Neural crest cell (in vitro differentiated cells): ENCODE measurements around the gene KDM4C. TPM values are rescaled to one million over a fixed set of nuclear protein-coding genes. Genes with fewer than 3 reads are reported as not detected.
A peak's percentile ranks its signal among the peaks of the same experiment; 100 is the strongest.

Experiments
- DNase-seq: peaks from one replicate; pipeline ENCODE4 v3.0.0; 2021; ENCODE audit warnings: low read depth, mixed read lengths, low spot score
- H3K27ac Mint-ChIP-seq: one replicate; pipeline ENCODE4 v1.8.0; 2021; ENCODE audit warnings: mild to moderate bottlenecking, mixed read lengths; ENCODE audit not compliant: unreplicated experiment
- H3K27me3 Mint-ChIP-seq: 2 replicates; pipeline ENCODE4 v1.8.0; 2021; ENCODE audit warnings: low read depth, mild to moderate bottlenecking, mixed read lengths
- H3K36me3 Mint-ChIP-seq: 2 replicates; pipeline ENCODE4 v1.8.0; 2021; ENCODE audit warnings: low read depth, mild to moderate bottlenecking, mixed read lengths
- H3K4me1 Mint-ChIP-seq: 2 replicates; pipeline ENCODE4 v1.8.0; 2021; ENCODE audit warnings: mixed read lengths
- H3K4me3 Mint-ChIP-seq: one replicate; pipeline ENCODE4 v1.8.0; 2021; ENCODE audit warnings: mild to moderate bottlenecking, mixed read lengths
- H3K9me3 Mint-ChIP-seq: 2 replicates; pipeline ENCODE4 v1.8.0; 2021; ENCODE audit warnings: mixed read lengths
- CTCF ChIP-seq: fragments of 200-600 bp; sonication (generic); conservative IDR thresholded peaks from 2 replicates; pipeline ENCODE4 v1.5.0; 2021; ENCODE audit warnings: antibody characterized with exemption, mild to moderate bottlenecking
- total RNA-seq: library from RNA; stranded (reverse); gene quantifications from 2 replicates; pipeline ENCODE4 v1.2.1, GENCODE V29; 2021

Gene KDM4C
- total RNA-seq, 1 donor from 2014 or later = 11.2 TPM

- no peak overlapping the region for H3K27ac Mint-ChIP-seq
- peaks cover 24% of the 10 kb centered on the region for H3K9me3 Mint-ChIP-seq
- no peak for DNase-seq
- peaks cover 4% of the 10 kb centered on the region for H3K36me3 Mint-ChIP-seq
- no peak overlapping the region for H3K4me3 Mint-ChIP-seq
- H3K4me1 Mint-ChIP-seq = no peaks in the 10 kb centered on the region
- no peaks in the 10 kb centered on the region for H3K27me3 Mint-ChIP-seq
- TF ChIP-seq CTCF = no peak
Measured at GRCh38 chr9:7185612-7186011, 427.8 kb downstream of the KDM4C start.

- peaks cover 27% of the 10 kb centered on the region for H3K9me3 Mint-ChIP-seq
Measured at GRCh38 chr9:7186175-7186574, 428.4 kb downstream of the KDM4C start.

GRCh38 chr9:7192266-7192665, 434.5 kb downstream of the KDM4C start:
- Mint-ChIP-seq H3K36me3 (no peaks in the 10 kb centered on the region), H3K27ac (no peak overlapping the region), H3K9me3 (peaks cover 23% of the 10 kb centered on the region), H3K27me3 (no peaks in the 10 kb centered on the region), H3K4me1 (peaks cover 7% of the 10 kb centered on the region), H3K4me3 (no peak overlapping the region)
- DNase-seq = no peak
- TF ChIP-seq CTCF = no peak

More at GRCh38 chr9:7186175-7186574, 428.4 kb downstream of the KDM4C start:
- no peaks in the 10 kb centered on the region for H3K27me3 Mint-ChIP-seq
- no peaks in the 10 kb centered on the region for H3K4me1 Mint-ChIP-seq
- peak; percentile 56 for TF ChIP-seq CTCF
- H3K36me3 Mint-ChIP-seq = peaks cover 4% of the 10 kb centered on the region
- H3K27ac Mint-ChIP-seq = no peak overlapping the region
- DNase-seq = no peak
- H3K4me3 Mint-ChIP-seq = no peak overlapping the region

GRCh38 chr9:7195526-7195925, 437.8 kb downstream of the KDM4C start:
- Mint-ChIP-seq H3K4me3 (no peak overlapping the region), H3K27ac (no peak overlapping the region), H3K9me3 (peaks cover 9% of the 10 kb centered on the region), H3K4me1 (peaks cover 10% of the 10 kb centered on the region), H3K36me3 (no peaks in the 10 kb centered on the region), H3K27me3 (no peaks in the 10 kb centered on the region)
- no peak for DNase-seq
- no peak for TF ChIP-seq CTCF

GRCh38 chr9:7196467-7196866, 438.7 kb downstream of the KDM4C start:
- H3K4me1 Mint-ChIP-seq = peaks cover 10% of the 10 kb centered on the region
- no peaks in the 10 kb centered on the region for H3K27me3 Mint-ChIP-seq
- H3K27ac Mint-ChIP-seq = no peak overlapping the region
- no peak for TF ChIP-seq CTCF
- H3K4me3 Mint-ChIP-seq = no peak overlapping the region
- no peaks in the 10 kb centered on the region for H3K36me3 Mint-ChIP-seq
- H3K9me3 Mint-ChIP-seq = peaks cover 6% of the 10 kb centered on the region
- no peak for DNase-seq

GRCh38 chr9:7201196-7201595, 443.4 kb downstream of the KDM4C start:
- TF ChIP-seq CTCF = no peak
- Mint-ChIP-seq H3K4me3 (no peak overlapping the region), H3K36me3 (no peaks in the 10 kb centered on the region), H3K9me3 (peaks cover 3% of the 10 kb centered on the region), H3K27me3 (no peaks in the 10 kb centered on the region), H3K27ac (no peak overlapping the region), H3K4me1 (peaks cover 10% of the 10 kb centered on the region)
- no peak for DNase-seq
